ENCODE data around the gene XCR1.

XCR1 gene

DNA sequence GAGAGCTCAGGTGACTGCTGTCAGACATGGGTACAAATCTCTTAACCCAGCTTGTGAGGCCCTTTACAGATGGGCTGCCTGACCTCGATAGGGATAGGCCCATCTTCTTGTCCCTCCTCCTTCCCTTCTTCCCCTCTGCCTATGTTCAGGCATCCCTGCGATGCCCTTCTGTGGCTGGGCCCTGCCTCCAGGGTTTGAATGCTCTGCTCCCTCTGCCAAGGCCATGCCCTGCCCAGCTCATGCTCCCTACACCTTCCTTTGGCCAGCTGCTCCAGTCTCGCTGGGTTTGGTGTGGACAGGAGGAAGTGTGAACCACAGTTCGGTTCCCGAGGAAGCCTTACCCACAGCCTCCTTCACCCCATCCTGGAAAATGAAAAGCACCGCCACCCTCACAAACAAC is 35.9 kb downstream of the XCR1 start:
- no peak overlapping the region for H3K9ac ChIP-seq (ENCODE audit: low read length)

DNA sequence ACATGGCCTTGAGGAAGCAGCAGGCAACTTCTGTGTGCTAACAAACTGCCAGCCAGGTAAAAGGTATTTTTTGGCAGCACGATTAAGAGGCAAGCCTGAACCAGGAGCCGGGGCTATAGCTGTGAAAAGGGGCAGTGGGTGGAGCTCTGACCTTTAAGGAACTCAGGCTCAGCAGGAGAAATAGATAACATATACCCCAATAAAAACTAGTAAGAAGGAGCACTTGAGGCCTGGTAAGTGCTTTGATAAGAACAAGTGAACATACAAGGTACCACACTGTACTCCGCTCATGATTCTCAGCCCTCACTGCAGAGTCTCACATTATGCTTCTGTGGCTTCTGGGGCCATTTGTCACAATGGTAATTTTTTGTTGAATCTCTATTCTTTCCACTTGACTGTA is 37.1 kb downstream of the XCR1 start:
- Histone ChIP-seq H3K14ac (ENCODE audit: low read length in 2 of 2) (no peak overlapping the region), H3K4me1 (ENCODE audit: control insufficient read depth, insufficient read depth, low read depth, low read length) (peaks cover 15% of the 10 kb centered on the region), H3K4ac (ENCODE audit: low read depth in 1 of 2, low read length in 2 of 2) (no peak overlapping the region), H2AK5ac (ENCODE audit: low read length, severe bottlenecking) (no peak overlapping the region), H2BK5ac (ENCODE audit: low read depth, low read length, poor library complexity, severe bottlenecking) (no peak overlapping the region), H2BK120ac (ENCODE audit: low read depth, low read length) (no peak overlapping the region), H3K4me2 (ENCODE audit: low read length, poor library complexity, severe bottlenecking) (no peak overlapping the region), H3K18ac (ENCODE audit: low read depth in 1 of 2, low read length in 2 of 2) (no peak overlapping the region), H3K4me3 (ENCODE audit: insufficient read depth in 1 of 2, low read depth in 1 of 2, low read length in 2 of 2) (no peak overlapping the region), H3K79me1 (replicated peaks; ENCODE audit: low read length, poor library complexity, severe bottlenecking) (peaks cover 52% of the 10 kb centered on the region), H2AFZ (ENCODE audit: low read depth, low read length) (no peak overlapping the region), H3K23ac (ENCODE audit: low read length in 2 of 2) (no peak overlapping the region), H2BK15ac (ENCODE audit: low read depth, poor library complexity, severe bottlenecking) (peak overlapping the region; percentile 57), H3K9me3 (ENCODE audit: control insufficient read depth, low read length) (no peaks in the 10 kb centered on the region), H3K27me3 (ENCODE audit: control insufficient read depth in 1 of 2, insufficient read depth in 1 of 2, low read length in 2 of 2) (no peaks in the 10 kb centered on the region), H4K91ac (ENCODE audit: low read length) (no peak overlapping the region), H3K9ac (ENCODE audit: low read length) (no peak overlapping the region), H3K36me3 (ENCODE audit: control insufficient read depth in 1 of 2, insufficient read depth in 2 of 2, low read depth in 1 of 2, low read length in 2 of 2) (peaks cover 0 to 5% of the 10 kb centered on the region in 2 experiments), H4K8ac (ENCODE audit: low read length) (no peak overlapping the region), H2BK12ac (ENCODE audit: low read length in 2 of 2) (no peak overlapping the region), H3K27ac (ENCODE audit: low read length, poor library complexity, severe bottlenecking) (no peak overlapping the region)
- DNase-seq = no peak
- 77% methylated on average over 3 of the region's 3 CpGs for WGBS

More for the DNA sequence above, 35.9 kb downstream of the XCR1 start:
- H3K79me1 ChIP-seq (replicated peaks; ENCODE audit: low read length, poor library complexity, severe bottlenecking) = peaks cover 49% of the 10 kb centered on the region
- no peak overlapping the region for H2AFZ ChIP-seq (ENCODE audit: low read depth, low read length)
- H3K36me3 ChIP-seq (ENCODE audit: control insufficient read depth in 1 of 2, insufficient read depth in 2 of 2, low read depth in 1 of 2, low read length in 2 of 2) = peaks cover 0 to 5% of the 10 kb centered on the region in 2 experiments
- H4K91ac ChIP-seq (ENCODE audit: low read length) = peak overlapping the region; percentile 85
- H3K27ac ChIP-seq (ENCODE audit: low read length, poor library complexity, severe bottlenecking) = no peak overlapping the region
- no peak for DNase-seq
- no peaks in the 10 kb centered on the region for H3K9me3 ChIP-seq (ENCODE audit: control insufficient read depth, low read length)
- no peaks in the 10 kb centered on the region for H3K27me3 ChIP-seq (ENCODE audit: control insufficient read depth in 1 of 2, insufficient read depth in 1 of 2, low read length in 2 of 2)
- peaks cover 12% of the 10 kb centered on the region for H3K4me1 ChIP-seq (ENCODE audit: control insufficient read depth, insufficient read depth, low read depth, low read length)
- no peak overlapping the region for H2BK5ac ChIP-seq (ENCODE audit: low read depth, low read length, poor library complexity, severe bottlenecking)
- peak overlapping the region in 1 of 2 experiments; percentile 75 for H3K23ac ChIP-seq (ENCODE audit: low read length in 2 of 2)
- H3K4me2 ChIP-seq (ENCODE audit: low read length, poor library complexity, severe bottlenecking) = no peak overlapping the region
- no peak overlapping the region for H2AK5ac ChIP-seq (ENCODE audit: low read length, severe bottlenecking)
- peak overlapping the region in 1 of 2 experiments; percentile 16 for H3K18ac ChIP-seq (ENCODE audit: low read depth in 1 of 2, low read length in 2 of 2)
- no peak overlapping the region for H2BK120ac ChIP-seq (ENCODE audit: low read depth, low read length)
- H3K4ac ChIP-seq (ENCODE audit: low read depth in 1 of 2, low read length in 2 of 2) = no peak overlapping the region
- H3K14ac ChIP-seq (ENCODE audit: low read length in 2 of 2) = peak overlapping the region in 1 of 2 experiments; percentile 1
- no peak overlapping the region for H2BK15ac ChIP-seq (ENCODE audit: low read depth, poor library complexity, severe bottlenecking)
- 97% methylated on average over 6 of the region's 6 CpGs for WGBS
- no peak overlapping the region for H3K4me3 ChIP-seq (ENCODE audit: insufficient read depth in 1 of 2, low read depth in 1 of 2, low read length in 2 of 2)
- no peak overlapping the region for H4K8ac ChIP-seq (ENCODE audit: low read length)
- peak overlapping the region in 1 of 2 experiments; percentile 51 for H2BK12ac ChIP-seq (ENCODE audit: low read length in 2 of 2)

DNA sequence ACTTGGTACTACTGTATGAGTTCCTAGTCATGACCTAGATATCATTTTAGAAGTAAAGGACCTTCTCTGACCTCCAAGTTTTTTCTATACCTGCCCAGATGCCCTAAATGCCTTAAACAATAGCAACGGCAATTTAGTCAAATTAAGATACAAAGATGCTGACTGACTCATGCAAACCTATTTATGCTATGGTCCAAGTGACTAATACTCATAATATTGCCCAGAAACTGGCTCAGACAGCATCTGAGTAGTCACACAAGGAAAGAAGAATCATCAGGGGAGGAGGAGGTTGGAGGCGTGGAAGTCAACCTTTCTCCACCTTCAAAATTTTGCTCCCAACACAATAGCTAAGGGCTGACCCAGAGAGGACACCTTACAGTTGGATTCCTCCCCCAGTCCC is 38.5 kb downstream of the XCR1 start:
- Histone ChIP-seq H2BK12ac (ENCODE audit: low read length in 2 of 2) (no peak overlapping the region), H2BK120ac (ENCODE audit: low read depth, low read length) (no peak overlapping the region), H2BK15ac (ENCODE audit: low read depth, poor library complexity, severe bottlenecking) (no peak overlapping the region), H3K4me1 (ENCODE audit: control insufficient read depth, insufficient read depth, low read depth, low read length) (peaks cover 11% of the 10 kb centered on the region), H3K4ac (ENCODE audit: low read depth in 1 of 2, low read length in 2 of 2) (no peak overlapping the region), H3K27me3 (ENCODE audit: control insufficient read depth in 1 of 2, insufficient read depth in 1 of 2, low read length in 2 of 2) (no peaks in the 10 kb centered on the region), H3K14ac (ENCODE audit: low read length in 2 of 2) (no peak overlapping the region), H4K91ac (ENCODE audit: low read length) (no peak overlapping the region), H3K4me3 (ENCODE audit: insufficient read depth in 1 of 2, low read depth in 1 of 2, low read length in 2 of 2) (peak overlapping the region in 1 of 2 experiments; percentile 35), H3K18ac (ENCODE audit: low read depth in 1 of 2, low read length in 2 of 2) (no peak overlapping the region), H2AK5ac (ENCODE audit: low read length, severe bottlenecking) (no peak overlapping the region), H3K4me2 (ENCODE audit: low read length, poor library complexity, severe bottlenecking) (no peak overlapping the region), H3K9me3 (ENCODE audit: control insufficient read depth, low read length) (no peaks in the 10 kb centered on the region), H3K79me1 (replicated peaks; ENCODE audit: low read length, poor library complexity, severe bottlenecking) (peaks cover 52% of the 10 kb centered on the region), H3K27ac (ENCODE audit: low read length, poor library complexity, severe bottlenecking) (no peak overlapping the region), H3K23ac (ENCODE audit: low read length in 2 of 2) (no peak overlapping the region), H2AFZ (ENCODE audit: low read depth, low read length) (no peak overlapping the region), H3K36me3 (ENCODE audit: control insufficient read depth in 1 of 2, insufficient read depth in 2 of 2, low read depth in 1 of 2, low read length in 2 of 2) (peaks cover 4 to 10% of the 10 kb centered on the region in 2 experiments), H3K9ac (ENCODE audit: low read length) (peak overlapping the region; percentile 75), H4K8ac (ENCODE audit: low read length) (no peak overlapping the region), H2BK5ac (ENCODE audit: low read depth, low read length, poor library complexity, severe bottlenecking) (no peak overlapping the region)
- WGBS = 13% methylated on average over 1 of the region's 2 CpGs
- peak; percentile 80 for DNase-seq

DNA sequence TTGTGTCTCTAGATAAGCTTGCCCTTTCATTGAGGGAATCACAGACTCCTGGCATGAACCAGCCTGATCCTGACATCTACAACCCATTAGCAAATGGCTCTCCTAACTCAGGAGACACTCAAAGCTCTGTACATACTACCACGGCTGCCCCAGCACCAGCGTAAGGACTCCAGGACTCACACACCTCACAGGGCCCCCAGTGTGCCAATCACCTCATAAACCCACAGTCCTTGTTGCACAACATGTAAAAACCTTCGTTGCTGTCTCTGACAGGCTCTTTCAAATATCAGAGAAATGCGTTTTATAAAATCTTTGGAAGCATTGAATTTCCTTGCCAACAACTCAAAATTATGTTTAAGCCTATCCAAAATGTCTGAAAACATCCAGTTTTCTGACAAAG is 38.9 kb downstream of the XCR1 start:
- Histone ChIP-seq H3K18ac (ENCODE audit: low read depth in 1 of 2, low read length in 2 of 2) (peak overlapping the region in 1 of 2 experiments; percentile 1), H3K27ac (ENCODE audit: low read length, poor library complexity, severe bottlenecking) (no peak overlapping the region), H2BK5ac (ENCODE audit: low read depth, low read length, poor library complexity, severe bottlenecking) (no peak overlapping the region), H3K9me3 (ENCODE audit: control insufficient read depth, low read length) (no peaks in the 10 kb centered on the region), H3K14ac (ENCODE audit: low read length in 2 of 2) (no peak overlapping the region), H2BK120ac (ENCODE audit: low read depth, low read length) (no peak overlapping the region), H3K27me3 (ENCODE audit: control insufficient read depth in 1 of 2, insufficient read depth in 1 of 2, low read length in 2 of 2) (no peaks in the 10 kb centered on the region), H2AFZ (ENCODE audit: low read depth, low read length) (no peak overlapping the region), H4K8ac (ENCODE audit: low read length) (peak overlapping the region; percentile 1), H3K4ac (ENCODE audit: low read depth in 1 of 2, low read length in 2 of 2) (peak overlapping the region; percentile 39 to 61), H3K9ac (ENCODE audit: low read length) (peak overlapping the region; percentile 75), H3K4me3 (ENCODE audit: insufficient read depth in 1 of 2, low read depth in 1 of 2, low read length in 2 of 2) (peak overlapping the region in 1 of 2 experiments; percentile 5), H4K91ac (ENCODE audit: low read length) (no peak overlapping the region), H3K4me2 (ENCODE audit: low read length, poor library complexity, severe bottlenecking) (no peak overlapping the region), H3K4me1 (ENCODE audit: control insufficient read depth, insufficient read depth, low read depth, low read length) (peaks cover 11% of the 10 kb centered on the region), H2AK5ac (ENCODE audit: low read length, severe bottlenecking) (no peak overlapping the region), H3K79me1 (replicated peaks; ENCODE audit: low read length, poor library complexity, severe bottlenecking) (peaks cover 49% of the 10 kb centered on the region), H2BK15ac (ENCODE audit: low read depth, poor library complexity, severe bottlenecking) (no peak overlapping the region), H3K36me3 (ENCODE audit: control insufficient read depth in 1 of 2, insufficient read depth in 2 of 2, low read depth in 1 of 2, low read length in 2 of 2) (peaks cover 9 to 11% of the 10 kb centered on the region in 2 experiments), H2BK12ac (ENCODE audit: low read length in 2 of 2) (peak overlapping the region; percentile 17 to 29), H3K23ac (ENCODE audit: low read length in 2 of 2) (no peak overlapping the region)
- WGBS = 98% methylated on average over 4 of the region's 4 CpGs
- no peak for DNase-seq
